GM21717 (cell line): Measurements from ENCODE around the gene LIX1.

Experiments used
- ATAC-seq: cut with Tn5 transposase; IDR thresholded peaks from one replicate; pipeline ENCODE4 v1.9.1; 2021; ENCODE audit warnings: mild to moderate bottlenecking, moderate library complexity; ENCODE audit not compliant: unreplicated experiment

Gene LIX1

DNA sequence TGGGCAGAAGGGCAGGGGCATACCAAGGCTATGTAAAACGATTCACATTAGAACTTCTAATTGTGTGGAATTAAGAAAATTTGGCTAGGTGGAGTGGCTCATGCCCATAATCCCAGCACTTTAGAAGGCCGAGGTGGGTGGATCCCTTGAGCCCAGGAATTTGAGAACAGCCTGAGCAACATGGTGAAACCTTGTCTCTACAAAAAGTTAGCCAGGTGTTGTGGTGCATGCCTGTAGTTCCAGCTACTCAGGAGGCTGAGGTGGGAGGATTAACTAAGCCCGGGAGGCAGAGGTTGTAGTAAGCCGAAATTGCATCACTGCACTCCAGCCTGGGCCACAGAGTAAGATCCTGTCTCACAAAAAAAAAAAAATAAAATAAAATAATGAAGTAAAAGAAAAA is 65.2 kb downstream of the LIX1 start:
- no peak for ATAC-seq

DNA sequence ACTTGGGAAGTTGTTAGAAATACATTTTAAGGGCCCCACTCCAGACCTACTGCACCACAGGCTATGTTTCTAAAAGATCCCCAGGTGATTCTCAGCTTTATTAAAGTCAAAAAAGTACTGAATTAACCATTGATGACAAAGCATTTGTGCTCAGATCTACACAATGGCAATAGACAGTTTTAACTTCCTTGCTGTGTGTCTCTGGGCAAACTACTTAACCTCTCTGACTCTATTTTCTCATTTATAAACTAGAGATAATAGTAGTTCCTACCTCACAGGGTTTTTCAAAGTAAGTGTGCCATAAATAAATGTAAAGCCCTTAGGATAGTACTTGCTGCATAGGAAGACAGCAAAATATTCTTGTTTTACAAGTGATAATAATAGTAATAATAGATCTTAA is 66.3 kb downstream of the LIX1 start:
- no peak for ATAC-seq

DNA sequence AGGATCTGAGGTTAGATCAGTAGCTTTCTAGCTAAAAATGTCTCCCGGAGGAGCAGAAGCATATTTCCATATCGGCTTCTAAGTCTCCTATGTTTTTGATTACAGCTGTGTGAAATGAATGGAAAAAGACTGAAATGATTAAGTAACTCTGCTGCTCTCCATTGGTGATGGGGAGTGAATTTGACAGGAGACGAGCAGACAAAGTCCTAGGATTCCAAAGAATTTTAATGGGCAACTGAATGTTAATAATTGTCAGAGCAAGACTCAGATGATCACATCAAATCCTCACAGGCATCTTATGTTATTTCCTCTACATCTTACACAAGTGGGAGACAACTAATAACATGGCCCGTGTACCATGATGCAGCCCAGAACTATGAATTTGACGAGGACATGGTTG is 66.8 kb downstream of the LIX1 start:
- ATAC-seq, result no peak

DNA sequence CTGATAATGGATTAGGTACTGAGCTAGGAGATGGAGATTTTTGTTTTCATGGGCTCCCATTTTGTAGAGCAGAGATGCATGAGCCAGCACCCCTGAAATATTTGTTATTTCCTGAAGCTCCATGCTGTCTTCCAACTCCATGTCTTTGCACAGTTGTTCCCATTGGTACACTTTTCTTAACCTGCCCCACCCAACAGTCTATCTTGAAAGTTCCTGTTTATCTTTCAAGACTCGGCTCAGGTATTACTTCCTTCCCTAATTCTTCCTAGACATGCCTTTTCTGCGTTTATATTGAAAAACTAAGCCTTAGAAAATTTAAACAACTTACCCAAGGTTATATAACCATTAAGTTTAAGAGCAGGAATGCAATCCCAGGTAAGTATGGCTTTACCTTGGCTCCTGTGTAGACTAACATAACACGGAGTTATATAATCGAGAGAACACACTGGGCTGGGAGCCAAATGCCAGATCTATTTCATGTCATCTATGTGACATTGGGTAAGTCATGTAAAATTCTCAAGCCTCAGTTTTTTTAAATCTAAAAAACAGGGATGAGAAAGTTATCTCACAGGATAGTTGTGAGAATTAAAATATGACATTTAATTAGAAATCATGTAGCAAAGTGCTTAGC is 67.4 kb downstream of the LIX1 start:
- ATAC-seq, result no peak

- no peak for ATAC-seq
These were observed 69.0 kb downstream of the LIX1 start for GRCh38 chr5:97073420-97073819.

- no peak for ATAC-seq
These were observed 69.7 kb downstream of the LIX1 start for GRCh38 chr5:97072696-97073095.

DNA sequence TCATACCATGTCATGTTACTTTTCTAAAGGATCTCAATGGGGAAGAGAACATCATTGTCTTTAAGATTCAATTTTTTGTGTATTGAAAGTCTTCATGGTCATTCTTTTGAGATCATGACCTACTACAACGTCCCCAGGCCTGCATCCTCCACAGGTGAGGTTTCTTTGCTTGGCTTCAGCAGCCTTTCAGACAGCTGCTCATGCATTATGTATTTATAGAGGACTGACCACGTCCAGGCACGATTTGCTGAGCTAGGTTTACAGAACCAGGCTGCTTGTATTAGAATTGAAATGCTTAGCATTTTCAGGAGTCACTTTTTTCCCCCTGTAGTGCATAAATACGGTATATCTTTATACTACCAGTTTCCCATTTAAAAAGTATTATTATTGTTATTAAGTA is 70.4 kb downstream of the LIX1 start:
- ATAC-seq, result no peak

DNA sequence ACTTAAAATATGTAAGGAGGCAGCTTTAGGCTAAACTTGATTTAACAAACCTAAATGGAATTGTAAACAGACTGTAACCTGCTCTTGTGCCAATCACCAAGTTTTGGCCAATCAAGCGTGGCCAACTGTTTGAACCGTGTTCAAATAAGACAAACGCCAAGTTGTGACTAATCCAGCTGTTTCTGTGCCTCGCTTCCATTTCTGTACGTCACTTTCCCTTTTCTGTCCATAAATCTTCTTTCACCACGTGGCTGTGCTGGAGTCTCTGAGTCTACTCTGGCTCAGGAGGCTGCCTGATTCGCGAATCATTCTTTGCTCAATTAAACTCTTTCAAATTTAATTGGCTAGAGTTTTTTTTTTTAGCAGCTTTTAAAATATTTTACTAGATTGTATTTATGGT is 71.3 kb downstream of the LIX1 start:
- no peak for ATAC-seq

GRCh38 chr5:97070234-97070633 is 72.2 kb downstream of the LIX1 start:
- no peak for ATAC-seq

DNA sequence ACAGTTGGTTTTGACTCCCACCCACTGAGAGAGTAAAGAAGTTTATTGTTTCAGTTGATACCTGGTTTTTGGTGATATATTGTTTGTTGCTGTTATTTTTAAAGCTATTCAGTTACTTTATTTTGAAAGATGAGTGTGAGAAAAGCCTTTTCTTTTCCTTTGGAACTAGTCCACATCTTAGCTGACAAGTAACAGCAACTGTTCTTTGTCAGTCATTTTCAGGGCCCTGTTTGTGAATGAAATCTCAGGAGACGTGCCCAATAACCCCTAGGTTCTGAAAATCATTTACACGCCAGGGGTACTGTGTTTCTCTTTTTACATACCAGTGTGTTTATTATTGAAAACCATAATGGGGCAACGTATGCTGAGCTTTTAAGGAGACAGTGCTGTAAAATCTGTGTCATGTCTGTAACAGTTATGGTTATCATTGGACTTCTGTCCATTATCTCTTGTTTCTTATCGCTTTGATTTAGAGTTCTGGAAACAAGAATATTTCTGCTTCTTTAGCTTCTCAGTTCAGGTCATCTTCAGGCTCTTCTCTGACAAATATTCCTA is 75.0 kb downstream of the LIX1 start:
- no peak for ATAC-seq

- ATAC-seq, result no peak
These were observed 76.9 kb downstream of the LIX1 start for GRCh38 chr5:97065475-97065874.

GRCh38 chr5:97063251-97063650 is 79.2 kb downstream of the LIX1 start:
- no peak for ATAC-seq

GRCh38 chr5:97062046-97062445 is 80.4 kb downstream of the LIX1 start:
- ATAC-seq, result no peak

- no peak for ATAC-seq
These were observed 86.1 kb downstream of the LIX1 start for GRCh38 chr5:97056263-97056662.

DNA sequence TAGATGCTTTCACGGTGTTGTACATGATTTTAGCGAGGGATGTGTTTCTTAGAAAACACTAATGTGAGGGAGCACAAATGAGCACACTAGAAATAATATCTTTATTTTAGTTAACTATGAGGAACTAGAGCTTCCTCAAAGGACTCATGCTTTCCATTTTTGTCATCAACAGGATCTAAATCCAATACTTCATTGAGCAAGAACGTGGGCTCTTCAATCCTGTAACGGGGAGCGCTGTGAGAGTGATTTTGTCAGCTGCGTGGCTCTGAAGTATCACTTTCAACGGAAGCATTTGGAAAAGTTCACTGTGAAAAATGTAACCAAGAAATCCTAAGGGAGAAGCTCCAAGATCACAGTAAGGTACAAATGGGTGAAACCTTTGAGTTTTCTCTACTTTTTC is 93.2 kb downstream of the LIX1 start:
- no peak for ATAC-seq

DNA sequence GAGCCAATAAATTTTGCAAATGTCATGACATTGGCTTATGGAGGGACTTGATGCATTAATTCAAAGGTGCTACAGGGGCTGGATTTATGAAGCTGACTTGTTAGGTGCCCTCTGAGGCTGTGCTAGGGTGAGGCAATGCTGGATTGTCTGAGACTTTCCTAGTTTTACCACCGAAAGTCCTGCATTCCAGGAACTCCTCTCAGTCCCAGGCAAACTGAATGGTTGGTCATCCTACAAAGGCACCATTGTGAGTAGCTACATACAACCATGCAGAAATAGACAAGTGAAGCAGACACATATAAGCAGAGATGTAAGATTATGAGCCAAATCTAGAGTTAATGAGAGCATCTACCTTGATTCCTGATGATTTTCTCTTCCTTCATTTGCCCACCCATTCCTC is 95.3 kb downstream of the LIX1 start:
- no peak for ATAC-seq

- ATAC-seq, result no peak
These were observed 96.0 kb downstream of the LIX1 start for GRCh38 chr5:97046270-97046982.

GRCh38 chr5:97044052-97044451 is 98.4 kb downstream of the LIX1 start:
- ATAC-seq, result no peak

- no peak for ATAC-seq
These were observed 98.9 kb downstream of the LIX1 start for GRCh38 chr5:97043511-97043910.

- no peak for ATAC-seq
These were observed 99.4 kb downstream of the LIX1 start for GRCh38 chr5:97042996-97043395.
